ENCODE measurements around the gene DCANP1.

DCANP1 gene

DNA sequence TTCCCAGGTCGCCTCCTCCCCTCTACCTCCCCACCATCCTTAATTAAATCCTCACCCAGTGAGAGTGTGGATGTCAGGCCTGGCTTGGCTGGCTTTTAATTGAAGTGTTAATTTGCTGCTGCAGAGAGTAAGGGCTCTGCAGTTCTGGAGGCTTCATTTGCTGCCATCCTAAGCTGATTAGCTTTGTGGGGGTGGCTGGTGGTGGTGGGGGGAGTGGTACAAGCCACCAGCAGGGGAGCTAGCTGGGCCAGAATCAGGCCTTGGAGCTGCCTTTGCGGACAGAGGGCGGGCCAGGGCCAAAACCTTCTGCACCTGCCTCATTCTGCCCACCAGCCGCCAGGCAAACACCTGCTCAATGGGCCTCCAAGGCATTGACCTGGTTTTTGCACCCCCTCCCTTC is 31.8 kb upstream of the DCANP1 start:
- no peak for DNase-seq

DNA sequence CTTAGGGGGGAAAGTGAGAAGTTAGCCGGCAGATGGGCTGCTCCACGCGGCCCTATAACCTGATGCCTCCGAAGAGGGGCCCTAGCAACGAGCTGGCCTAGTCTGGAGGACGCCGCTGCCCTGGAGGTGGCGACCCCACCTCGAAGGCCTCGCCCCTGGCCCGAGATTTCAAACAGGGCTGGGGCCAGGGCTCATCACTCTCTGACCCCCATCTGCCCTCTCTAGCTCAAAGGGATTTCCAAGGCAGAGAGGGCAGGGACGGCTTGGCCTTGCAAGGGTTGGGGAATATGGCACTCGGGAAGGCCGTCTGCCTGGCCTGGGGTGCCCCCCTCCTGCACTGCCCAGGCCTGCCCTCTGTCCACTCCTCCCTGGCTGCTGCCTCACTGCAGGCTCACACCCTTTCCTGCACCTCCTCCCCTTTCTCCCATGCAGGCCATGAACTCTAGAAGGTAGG is 30.5 kb upstream of the DCANP1 start:
- DNase-seq = no peak

DNA sequence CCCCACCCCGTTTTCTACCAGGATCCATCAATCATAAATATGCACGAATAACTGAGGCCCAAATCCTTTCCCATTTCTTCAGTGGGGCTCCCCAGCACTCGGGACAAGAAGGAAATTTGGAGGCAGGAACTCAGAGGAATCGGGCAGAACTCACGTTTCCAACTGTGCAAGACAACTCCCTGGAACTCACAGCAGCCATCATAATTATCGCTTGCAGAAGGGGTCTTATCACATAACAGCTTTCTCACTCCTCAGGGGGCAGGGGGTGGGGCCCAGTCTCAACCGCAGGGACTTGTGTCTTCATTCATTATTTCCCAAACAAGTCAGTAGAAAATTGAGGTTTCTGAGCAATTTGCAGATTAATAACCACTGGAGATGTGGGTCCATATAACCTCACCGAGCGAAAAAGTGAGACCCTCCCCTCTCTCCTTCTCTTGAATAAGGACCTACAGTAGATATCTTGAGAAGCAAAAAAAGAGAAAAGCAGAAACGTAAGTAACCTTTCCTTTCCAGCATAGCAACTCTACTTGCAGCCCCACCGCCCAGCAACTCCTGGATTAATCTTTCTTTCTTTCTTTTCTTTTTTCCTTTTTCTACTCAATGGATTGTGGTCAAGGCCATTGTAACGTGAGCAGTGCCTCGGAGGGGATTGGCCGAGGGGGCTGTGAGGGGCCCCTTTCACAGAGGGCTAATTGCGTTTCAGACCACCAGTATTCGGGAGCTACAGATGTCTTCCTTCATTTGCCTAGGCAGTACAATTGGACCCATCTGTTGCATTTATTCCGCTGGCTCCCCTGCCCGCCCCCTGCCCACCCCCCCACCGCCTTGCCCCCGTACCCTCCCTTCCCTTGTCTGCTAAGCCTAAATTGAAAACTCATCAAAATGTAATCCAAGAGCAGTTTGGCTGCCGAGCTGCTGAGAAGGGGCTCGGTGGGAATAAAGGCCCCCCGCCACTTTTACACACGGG is 29.8 kb upstream of the DCANP1 start:
- no peak for DNase-seq

DNA sequence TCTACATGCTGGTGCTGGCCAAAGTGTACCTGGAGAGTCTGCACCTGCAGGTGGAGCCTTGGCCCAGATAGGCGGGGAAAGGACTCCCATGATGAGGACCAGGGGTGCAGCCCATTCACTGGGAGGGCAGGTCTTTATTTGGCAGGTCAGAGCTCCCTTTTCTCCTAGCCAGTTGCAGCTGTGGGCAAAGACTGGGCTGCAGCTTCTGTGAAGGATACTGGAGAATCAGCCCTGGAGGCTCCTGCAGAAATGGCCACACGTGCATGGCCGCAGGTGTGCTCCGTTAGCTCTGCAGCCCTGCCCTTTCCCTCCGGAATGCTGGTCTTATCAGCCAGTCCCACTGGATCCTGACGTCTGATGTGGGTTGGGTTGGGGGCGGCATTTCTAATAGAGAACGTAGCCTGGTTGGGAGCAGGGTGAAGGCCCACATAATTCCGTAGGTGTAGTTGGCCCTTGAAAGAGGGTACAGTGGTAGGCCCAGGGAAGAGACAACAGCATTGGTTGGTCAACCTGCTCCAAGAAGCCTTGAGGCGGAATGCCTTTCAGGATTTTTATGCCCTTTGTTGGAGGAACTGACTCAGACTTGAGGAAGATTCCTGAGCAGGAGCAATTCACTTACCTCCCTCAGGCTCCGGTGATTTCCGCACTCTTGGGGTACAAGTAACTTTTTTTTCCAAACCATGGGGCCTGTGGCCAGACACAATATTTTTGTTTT is 27.0 kb upstream of the DCANP1 start:
- DNase-seq = no peak

DNA sequence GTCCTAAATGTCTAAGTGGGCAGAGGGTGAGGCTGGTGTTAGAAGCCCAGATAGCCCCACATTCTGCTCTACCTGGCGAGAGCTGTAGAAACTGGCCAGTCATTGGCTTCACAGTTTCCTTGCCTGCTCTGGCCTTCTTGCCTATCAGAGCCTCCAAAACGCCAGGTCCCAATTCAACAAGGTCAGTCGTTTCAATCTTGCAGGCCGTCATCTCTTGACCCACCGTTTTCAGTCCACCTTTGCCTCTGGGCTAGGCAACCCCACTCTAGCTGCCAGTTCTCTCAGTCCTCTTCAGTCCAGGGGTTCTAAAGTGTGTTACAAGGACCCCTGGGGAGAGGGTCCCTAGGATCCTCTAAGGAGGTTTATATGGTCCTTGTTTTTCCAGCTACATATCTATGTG is 25.0 kb upstream of the DCANP1 start:
- no peak for DNase-seq

DNA sequence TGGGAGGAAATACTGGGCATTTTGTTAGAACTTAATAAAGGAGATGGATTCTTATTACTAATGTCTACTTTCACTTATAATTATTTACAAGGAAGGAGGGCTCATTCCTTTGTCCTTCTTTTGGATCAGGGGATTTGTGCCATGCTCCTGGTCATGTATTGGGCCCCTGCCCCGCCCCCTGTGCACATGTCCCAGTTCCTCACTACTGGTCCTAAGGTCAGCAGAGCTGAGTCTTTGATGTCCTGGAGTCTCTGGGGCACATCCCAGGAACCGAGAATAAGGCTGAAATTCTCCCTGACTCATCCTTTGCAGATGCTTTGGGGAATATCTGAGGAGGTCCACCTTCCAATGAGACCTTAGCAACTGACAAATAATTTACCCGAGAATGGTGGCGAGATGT is 24.6 kb upstream of the DCANP1 start:
- no peak for DNase-seq

DNA sequence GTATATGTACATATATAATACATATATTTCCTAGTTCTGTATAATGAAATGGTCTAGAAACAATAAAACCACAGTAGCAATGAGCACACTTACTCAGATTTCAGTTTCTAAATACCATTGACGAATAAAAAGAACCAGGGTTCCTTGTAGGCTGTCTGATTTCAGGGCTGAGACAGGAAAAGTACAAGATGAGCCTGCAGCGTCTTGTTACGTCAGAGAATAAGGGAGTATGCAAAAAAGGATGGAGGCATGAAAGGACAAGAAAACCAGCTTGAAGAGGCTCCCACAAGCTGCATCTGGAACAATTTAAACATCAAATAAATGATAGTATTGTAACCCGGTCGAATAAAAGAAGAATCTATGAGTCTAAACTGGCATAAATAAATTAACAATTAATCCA is 22.8 kb upstream of the DCANP1 start:
- no peak for DNase-seq

DNA sequence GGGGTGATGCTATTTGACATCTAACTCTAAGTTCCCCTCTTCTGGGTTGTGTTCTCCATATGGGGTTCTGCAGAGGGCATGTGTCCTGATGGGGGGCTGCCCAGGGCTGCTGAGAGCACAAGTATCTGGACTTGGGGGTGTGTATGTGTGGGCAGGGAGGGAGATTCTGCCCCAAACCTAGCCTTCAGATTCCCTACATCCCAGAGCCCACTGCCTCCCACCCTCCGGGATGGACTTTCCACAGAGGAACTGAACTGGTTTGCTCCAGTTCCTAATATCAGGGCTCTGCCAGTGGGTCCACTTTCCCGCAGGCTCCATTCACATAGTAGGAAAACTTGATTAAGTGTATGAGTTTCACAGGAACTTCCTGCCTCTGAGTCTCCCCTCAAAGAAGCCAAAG is 21.4 kb upstream of the DCANP1 start:
- DNase-seq = no peak

DNA sequence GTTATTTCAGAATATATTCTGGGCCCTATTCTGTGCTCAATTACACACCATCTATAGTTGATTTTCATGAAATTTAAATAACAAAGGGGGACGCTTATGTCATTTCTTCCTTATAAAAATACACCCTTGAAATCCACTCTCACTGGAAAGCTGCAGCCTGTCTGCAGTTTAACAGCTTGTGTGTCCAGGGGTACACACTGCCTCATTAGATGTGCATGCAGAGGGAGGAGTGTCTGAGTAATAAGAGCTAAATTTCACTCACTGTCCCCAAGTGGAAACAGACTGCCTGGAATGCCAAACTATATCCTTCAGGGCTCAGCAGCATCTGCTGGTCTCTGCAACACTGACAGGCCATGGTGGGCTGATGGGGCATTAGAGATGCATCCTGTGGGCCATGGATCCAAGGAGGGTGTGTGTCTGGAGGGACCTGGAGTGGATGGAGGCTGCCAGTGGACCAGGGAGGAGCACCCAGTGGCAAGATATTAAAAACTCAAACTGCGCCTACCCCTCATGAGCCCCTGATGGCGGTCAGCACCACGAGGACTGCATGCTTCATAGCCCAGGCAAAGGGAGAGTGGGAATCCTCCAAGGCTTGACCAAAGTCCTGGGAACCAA is 20.8 kb upstream of the DCANP1 start:
- no peak for DNase-seq

DNA sequence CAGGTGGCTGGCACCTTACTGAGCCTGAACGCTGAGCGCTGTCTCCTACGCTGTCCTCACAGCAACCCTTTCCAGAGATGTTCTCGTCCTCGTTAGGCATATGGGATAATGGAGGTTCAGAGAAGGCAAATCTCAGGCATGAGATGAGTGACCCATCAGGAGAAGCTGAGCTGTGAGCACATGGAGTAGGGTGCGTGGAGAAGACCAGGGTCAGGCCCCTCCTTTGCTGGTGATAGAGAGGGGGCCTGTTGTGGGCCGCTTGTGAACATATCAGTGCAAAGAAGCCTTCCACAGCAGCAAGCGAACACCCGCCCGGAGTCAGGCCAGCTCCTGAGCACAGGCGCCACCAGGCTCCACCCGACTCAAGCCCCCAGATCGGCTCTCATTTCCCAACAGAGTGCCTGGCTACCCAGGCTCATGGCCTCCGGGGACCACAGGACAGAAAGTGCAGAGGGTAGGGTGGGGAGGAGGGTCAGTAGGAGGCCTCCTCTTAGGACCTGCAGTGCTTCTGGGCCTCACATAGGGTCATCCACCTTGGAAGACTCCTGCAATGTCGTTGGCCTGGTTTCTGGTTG is 20.0 kb upstream of the DCANP1 start:
- no peak for DNase-seq

DNA sequence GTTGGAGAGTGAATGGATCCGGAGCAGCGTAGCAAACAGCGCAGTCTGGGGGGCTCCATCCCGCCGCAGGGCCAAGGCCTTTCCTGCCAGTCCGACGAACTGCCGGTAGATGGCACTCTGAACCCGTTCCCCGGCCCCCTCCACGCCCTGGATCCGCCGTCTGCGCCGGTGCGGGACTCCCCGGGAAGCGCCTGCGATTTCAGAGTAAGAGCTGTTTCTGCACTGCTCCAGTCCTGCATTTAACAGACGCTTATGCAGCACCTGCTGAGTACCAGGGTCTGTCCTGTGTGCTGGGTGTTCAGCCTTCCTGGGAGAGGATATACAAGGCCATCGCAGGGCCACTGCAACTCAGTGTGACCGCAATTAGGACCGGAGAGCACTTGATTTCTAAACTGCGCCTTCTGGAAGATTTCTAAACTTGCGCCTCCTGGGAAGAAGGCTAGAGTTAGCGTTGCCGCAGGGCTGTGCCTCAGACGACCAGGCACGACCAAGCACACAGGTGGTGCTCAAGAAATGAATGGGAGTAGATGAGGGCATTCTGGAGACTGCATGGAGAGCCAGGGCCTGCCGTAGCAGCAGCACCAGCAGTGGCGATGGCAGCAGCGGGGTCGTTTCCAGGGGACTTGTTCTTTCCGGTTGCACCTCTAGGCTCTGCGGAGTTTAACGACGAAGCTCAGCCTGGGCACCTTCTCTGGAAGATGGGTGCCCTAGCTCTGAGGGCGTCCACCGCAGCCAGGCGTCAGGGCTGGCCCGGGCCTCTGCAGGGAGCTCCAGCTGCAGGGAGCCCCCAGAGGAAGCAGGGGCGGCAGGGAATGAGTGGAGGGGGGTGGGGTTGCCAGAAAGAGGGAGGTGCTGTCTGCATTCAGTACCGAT is 19.3 kb upstream of the DCANP1 start:
- peak; percentile 60 for DNase-seq

DNA sequence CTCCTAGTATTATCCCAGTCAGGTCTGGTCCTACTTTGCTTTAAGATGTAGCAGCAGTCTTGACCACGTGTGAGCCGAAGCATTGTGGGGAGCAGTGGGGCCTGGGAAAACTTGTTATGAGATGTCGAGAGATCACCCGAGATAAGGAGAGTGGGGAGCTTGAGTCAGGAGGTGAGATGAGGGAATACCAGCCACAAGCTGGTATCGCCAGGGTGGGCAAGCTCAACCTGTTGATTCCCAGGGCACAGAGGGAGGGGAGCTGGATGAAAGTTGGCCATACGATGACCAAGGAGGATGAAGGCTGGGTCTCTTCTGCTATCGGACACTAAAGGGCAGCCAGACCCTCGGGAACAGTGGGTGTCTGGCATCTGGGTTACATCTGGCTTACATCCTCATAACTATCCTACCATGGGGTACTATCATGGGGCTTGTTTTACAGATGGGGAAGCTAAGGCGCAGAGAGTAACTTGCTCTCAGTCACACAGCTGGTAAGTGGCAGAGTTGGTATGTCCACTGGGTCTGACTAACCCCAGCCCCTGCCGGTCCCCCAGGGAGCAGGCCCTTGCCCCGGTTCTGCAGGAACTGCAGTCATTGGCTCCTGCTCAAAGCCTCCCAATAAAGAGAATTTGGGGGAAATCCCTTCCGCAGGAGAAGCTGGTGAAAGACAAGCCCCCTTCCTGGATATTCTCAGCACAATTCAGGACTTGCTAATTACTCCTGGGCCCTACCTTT is 18.4 kb upstream of the DCANP1 start:
- no peak for DNase-seq

DNA sequence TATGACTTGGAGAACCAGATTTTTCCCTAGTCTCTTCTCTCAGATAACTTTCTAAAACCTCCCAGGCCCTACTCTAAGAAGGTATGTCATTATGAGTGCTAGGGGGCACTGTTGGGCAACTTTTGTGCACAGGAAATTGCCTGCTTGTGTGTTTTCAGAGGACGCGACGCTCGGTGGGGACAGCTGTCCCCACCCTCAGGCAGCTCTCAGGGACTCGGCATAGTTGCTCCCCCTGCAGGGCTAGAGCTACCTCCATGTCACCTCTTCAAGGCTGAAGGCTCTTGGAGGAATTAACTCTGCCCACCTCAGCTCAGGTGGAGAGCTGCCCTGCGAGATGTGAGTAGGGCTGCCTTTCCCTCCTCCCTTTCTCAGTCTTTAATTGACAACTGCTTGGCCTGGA is 15.2 kb upstream of the DCANP1 start:
- peak; percentile 33 for DNase-seq

DNA sequence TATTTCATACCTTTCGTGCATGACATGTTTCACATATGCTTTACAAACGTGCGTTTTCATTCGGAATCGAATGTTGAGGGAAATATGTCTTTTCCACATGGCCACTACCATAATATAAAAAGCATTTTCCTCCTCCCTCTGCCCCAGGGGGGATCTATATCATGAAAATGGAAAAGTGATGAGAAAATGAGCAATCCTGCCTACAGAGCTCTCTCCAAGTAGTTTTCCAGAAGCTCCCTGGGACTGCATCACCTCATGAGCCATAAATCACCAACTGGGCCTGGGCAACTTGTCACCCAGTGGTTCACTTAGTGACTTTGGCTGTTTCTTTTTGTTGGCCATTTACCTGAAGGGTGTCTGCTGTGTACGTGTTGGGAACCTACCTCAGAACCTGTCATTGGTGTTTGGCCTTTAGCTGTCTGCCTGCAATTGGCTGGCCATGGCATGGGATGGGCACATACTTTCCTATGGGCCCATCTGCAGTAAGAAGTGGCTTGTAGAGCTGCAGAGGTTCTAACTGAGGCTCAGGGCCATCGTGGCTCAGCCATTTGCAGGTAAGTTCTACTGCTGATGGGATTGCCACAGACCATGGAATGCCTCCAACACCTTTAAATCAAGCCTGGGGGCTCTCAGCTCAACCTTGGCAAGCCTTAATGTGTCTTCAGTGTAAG is 14.5 kb upstream of the DCANP1 start:
- no peak for DNase-seq

DNA sequence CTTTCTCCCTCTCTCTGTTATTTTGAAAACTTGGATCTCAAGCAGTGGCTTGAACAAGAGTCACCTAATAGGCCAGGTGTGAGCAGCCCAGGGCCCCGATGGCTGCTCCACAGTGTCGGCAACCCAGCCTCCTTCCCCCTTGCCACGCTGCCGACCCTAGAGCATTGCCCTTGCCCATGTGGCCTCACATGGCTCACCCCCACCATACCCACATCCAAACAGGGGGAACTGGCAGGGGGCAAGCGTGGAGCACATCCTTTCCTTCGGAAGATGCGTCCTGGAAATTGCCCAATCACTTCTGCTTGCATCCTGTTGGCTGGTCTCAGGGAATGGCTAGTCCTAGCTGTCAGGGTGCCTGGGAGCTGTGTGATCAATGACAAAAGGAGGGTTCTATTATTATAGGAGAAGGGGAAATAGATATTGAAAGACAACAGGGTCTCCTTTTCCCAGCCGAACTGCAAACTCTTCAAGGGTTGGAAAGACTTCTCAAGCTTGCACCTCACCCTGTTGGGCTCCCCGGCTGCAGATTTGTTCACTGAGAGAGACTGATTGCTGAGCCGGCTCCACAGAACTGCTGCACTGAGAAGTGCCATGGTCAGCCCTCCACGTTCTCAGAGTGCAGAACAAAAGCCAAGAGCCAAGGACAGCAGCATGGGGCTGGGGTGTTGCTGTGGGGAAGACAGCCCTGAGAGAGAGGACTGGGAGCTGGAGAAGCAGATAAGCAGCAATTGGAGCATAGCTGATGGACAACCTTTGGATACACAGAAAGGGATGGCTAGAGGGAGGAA is 13.3 kb upstream of the DCANP1 start:
- DNase-seq = no peak

DNA sequence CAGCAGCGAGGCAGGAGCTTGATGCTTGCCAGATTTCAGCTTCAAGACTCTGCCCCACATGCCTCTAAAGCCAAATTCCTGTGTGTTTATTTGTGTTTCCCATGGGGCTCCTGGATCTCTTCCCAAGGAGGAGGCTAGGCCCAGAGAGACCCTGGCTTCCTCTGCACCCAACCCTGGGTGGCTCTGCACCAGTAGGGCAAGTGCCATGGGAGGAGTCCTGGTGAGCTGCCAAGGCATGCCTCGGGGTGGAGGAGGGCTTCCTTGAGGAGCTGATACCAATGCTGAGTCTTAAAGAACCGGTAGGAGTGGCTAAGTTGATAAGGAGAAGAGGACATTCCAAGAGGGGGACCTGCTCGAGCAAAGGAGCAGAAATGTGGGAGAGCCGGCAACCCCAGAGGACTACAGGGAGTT is 11.8 kb upstream of the DCANP1 start:
- no peak for DNase-seq

DNA sequence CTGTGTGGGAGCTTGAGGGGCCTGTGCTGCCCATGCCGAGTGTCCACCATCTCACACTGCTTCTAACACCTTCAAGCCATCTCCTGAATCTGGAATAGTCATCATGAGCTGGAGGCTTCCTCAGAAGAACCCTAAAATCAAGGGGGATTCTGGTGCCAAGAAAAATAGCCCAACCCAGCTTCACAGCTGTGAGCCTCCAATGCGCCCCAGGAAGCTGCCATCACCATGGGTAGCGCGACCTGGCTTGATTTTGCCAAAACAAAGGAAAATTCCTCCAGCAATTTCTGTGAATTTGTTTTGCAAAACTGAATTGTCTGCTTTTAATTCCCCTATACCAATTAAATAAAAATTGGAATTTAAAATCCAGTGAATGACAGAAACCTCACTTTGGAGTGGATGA is 11.2 kb upstream of the DCANP1 start:
- no peak for DNase-seq

DNA sequence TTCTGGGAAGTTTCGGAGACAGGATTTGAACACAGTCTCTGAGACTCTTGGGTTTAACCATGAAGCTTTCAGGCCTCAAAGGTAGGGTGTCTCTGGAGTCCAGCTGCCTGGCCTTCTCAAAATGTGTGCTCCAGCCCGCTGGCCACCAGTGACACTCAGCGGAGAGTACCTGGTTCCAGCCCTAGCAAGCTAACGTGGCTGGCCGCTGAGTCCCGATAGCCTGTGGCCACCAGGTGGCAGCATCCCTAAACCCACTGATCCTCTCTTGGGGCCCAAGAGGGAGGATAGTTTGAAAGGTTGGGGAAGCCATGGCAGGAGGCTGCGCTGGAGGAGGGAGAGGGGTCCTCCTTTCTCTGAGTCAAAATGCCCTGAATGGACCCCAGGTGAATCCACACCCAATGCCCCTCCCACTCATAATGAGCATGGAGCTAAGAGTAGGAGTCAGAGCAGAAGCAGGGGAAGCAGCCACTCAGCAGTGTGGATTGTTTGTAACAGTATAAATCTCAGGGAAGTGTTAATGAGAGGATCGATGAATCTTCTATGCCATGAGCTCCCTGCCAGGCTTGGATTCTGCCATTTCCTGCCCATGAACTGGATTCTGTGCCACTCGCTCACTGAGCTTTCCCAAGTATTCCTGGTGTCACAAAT is 10.4 kb upstream of the DCANP1 start:
- DNase-seq = peak; percentile 56

DNA sequence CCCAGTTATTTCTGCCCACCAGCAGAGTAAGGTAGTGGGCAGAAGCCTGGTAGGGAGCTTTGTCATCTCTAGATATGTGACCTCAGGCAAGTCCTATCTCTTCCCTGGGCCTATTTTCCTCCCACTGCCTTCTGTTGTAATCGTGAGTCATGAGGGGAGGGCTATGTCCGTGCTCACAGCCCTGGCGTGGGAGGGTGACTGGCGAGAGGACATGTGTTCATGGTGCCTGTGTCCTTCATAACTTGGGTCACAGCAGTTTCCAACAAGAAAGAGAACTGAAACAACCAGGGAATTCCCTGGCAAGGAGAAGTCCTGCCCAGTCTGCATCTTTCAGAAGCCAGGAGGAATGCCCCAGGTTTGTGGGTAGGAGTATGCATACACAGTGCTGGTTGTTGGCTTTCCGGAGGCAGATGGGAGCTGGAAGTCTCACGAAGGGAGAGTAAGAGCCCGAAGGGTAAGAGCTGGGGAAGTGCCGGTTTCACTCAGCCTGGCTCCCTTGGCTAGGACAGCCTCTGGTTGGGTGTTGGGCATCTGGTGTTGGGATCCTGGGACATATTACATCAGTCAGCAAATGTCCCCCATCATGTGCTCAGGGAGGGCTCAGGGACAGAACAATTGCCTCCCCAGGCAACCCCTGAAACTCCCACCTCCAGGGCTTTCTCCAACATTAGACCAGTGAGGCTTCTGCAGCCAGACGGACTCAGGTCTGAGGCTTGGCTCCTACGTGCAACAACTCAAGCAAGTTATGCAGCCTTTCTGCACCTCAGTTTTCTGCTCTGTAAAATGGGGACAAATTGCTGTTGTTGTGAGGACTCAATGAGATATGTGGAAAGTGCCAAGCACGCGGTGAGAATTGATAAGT is 9.3 kb upstream of the DCANP1 start:
- no peak for DNase-seq

Measured in activated CD8-positive, alpha-beta memory T cell treated with anti-CD3 and anti-CD28 coated beads, Interleukin-2, amount 50 U/mL, for 4 hours (primary cell).